Duodenal mucosa (tissue), 2 donors: ENCODE results near the gene DNAJC1.

Experiments used
- H3K27ac ChIP-seq: one replicate; pipeline ENCODE4 v1.7.0; 2013; ENCODE audit warnings: low read depth, low read length
- H3K27me3 ChIP-seq, 2 donors: one replicate each; pipeline ENCODE4 v1.7.0; 2013; ENCODE audit warnings: low read length in 2 of 2, control low read depth in 1 of 2; ENCODE audit not compliant: insufficient read depth in 2 of 2, control insufficient read depth in 1 of 2
- H3K36me3 ChIP-seq, 2 donors: one replicate each; pipeline ENCODE4 v1.7.0; 2013; ENCODE audit warnings: low read length in 2 of 2, control low read depth in 1 of 2; ENCODE audit not compliant: insufficient read depth in 2 of 2, control insufficient read depth in 1 of 2
- H3K4me1 ChIP-seq, 2 donors: one replicate each; pipeline ENCODE4 v1.7.0; 2013; ENCODE audit warnings: low read length in 2 of 2, control low read depth in 1 of 2; ENCODE audit not compliant: insufficient read depth in 2 of 2, control insufficient read depth in 1 of 2
- H3K4me3 ChIP-seq, 2 donors: one replicate each; pipeline ENCODE4 v1.7.0; 2013; ENCODE audit warnings: low read length in 2 of 2, low read depth in 1 of 2
- H3K9ac ChIP-seq, 2 donors: one replicate each; pipeline ENCODE4 v1.7.0; 2013; ENCODE audit warnings: low read length in 2 of 2, low read depth in 1 of 2
- H3K9me3 ChIP-seq, 2 donors: one replicate each; pipeline ENCODE4 v1.7.0; 2013; ENCODE audit warnings: low read length in 2 of 2, control low read depth in 1 of 2; ENCODE audit not compliant: control insufficient read depth in 1 of 2

Gene DNAJC1

GRCh38 chr10:21943633-21944265 lies 59.8 kb downstream of the DNAJC1 start:
- Histone ChIP-seq H3K4me3 (no peak overlapping the region), H3K9me3 (no peaks in the 10 kb centered on the region), H3K27me3 (no peaks in the 10 kb centered on the region), H3K4me1 (peaks cover 0 to 5% of the 10 kb centered on the region in 2 donors), H3K27ac (no peak overlapping the region), H3K9ac (no peak overlapping the region), H3K36me3 (no peaks in the 10 kb centered on the region)

GRCh38 chr10:21935439-21936023 lies 68.0 kb downstream of the DNAJC1 start:
- no peaks in the 10 kb centered on the region for H3K36me3 ChIP-seq
- no peak overlapping the region for H3K4me3 ChIP-seq
- H3K27me3 ChIP-seq: no peaks in the 10 kb centered on the region
- no peak overlapping the region for H3K9ac ChIP-seq
- peaks cover 0 to 3% of the 10 kb centered on the region in 2 donors for H3K4me1 ChIP-seq
- no peak overlapping the region for H3K27ac ChIP-seq
- peaks cover 3 to 12% of the 10 kb centered on the region in 2 donors for H3K9me3 ChIP-seq

GRCh38 chr10:21934307-21934706 lies 69.2 kb downstream of the DNAJC1 start:
- H3K36me3 ChIP-seq: no peaks in the 10 kb centered on the region
- H3K4me1 ChIP-seq: no peaks in the 10 kb centered on the region
- H3K4me3 ChIP-seq: no peak overlapping the region
- H3K27ac ChIP-seq: no peak overlapping the region
- H3K27me3 ChIP-seq: no peaks in the 10 kb centered on the region
- H3K9me3 ChIP-seq: peaks cover 3 to 12% of the 10 kb centered on the region in 2 donors
- H3K9ac ChIP-seq: no peak overlapping the region

- Histone ChIP-seq H3K9ac (no peak overlapping the region), H3K9me3 (no peaks in the 10 kb centered on the region), H3K4me3 (no peak overlapping the region), H3K36me3 (peaks cover 0 to 3% of the 10 kb centered on the region in 2 donors), H3K27me3 (no peaks in the 10 kb centered on the region), H3K27ac (no peak overlapping the region), H3K4me1 (no peaks in the 10 kb centered on the region)
Measured at GRCh38 chr10:21929070-21929469, 74.5 kb downstream of the DNAJC1 start.

- H3K9ac ChIP-seq: no peak overlapping the region
- peaks cover 0 to 3% of the 10 kb centered on the region in 2 donors for H3K36me3 ChIP-seq
- H3K9me3 ChIP-seq: no peaks in the 10 kb centered on the region
- H3K27ac ChIP-seq: no peak overlapping the region
- H3K4me1 ChIP-seq: no peaks in the 10 kb centered on the region
- H3K27me3 ChIP-seq: no peaks in the 10 kb centered on the region
- H3K4me3 ChIP-seq: no peak overlapping the region
Measured at GRCh38 chr10:21927631-21928353, 75.7 kb downstream of the DNAJC1 start.

- Histone ChIP-seq H3K4me1 (no peaks in the 10 kb centered on the region), H3K36me3 (peaks cover 0 to 3% of the 10 kb centered on the region in 2 donors), H3K27ac (no peak overlapping the region), H3K4me3 (no peak overlapping the region), H3K9me3 (no peaks in the 10 kb centered on the region), H3K9ac (no peak overlapping the region), H3K27me3 (no peaks in the 10 kb centered on the region)
Measured at GRCh38 chr10:21926949-21927348, 76.6 kb downstream of the DNAJC1 start.

- H3K36me3 ChIP-seq: peaks cover 0 to 3% of the 10 kb centered on the region in 2 donors
- no peak overlapping the region for H3K4me3 ChIP-seq
- H3K27ac ChIP-seq: no peak overlapping the region
- no peaks in the 10 kb centered on the region for H3K27me3 ChIP-seq
- H3K4me1 ChIP-seq: no peaks in the 10 kb centered on the region
- no peaks in the 10 kb centered on the region for H3K9me3 ChIP-seq
- no peak overlapping the region for H3K9ac ChIP-seq
Measured at GRCh38 chr10:21926358-21926925, 77.1 kb downstream of the DNAJC1 start.

- H3K27ac ChIP-seq: no peak overlapping the region
- H3K9me3 ChIP-seq: no peaks in the 10 kb centered on the region
- H3K36me3 ChIP-seq: peaks cover 3 to 4% of the 10 kb centered on the region in 2 donors
- no peaks in the 10 kb centered on the region for H3K27me3 ChIP-seq
- no peak overlapping the region for H3K9ac ChIP-seq
- no peak overlapping the region for H3K4me3 ChIP-seq
- H3K4me1 ChIP-seq: no peaks in the 10 kb centered on the region
Measured at GRCh38 chr10:21925851-21926250, 77.7 kb downstream of the DNAJC1 start.

- Histone ChIP-seq H3K27me3 (no peaks in the 10 kb centered on the region), H3K27ac (no peak overlapping the region), H3K9me3 (no peaks in the 10 kb centered on the region), H3K36me3 (peaks cover 3 to 8% of the 10 kb centered on the region in 2 donors), H3K4me1 (no peaks in the 10 kb centered on the region), H3K4me3 (no peak overlapping the region), H3K9ac (no peak overlapping the region)
Measured at GRCh38 chr10:21924511-21924910, 79.0 kb downstream of the DNAJC1 start.

- Histone ChIP-seq H3K36me3 (peaks cover 3 to 8% of the 10 kb centered on the region in 2 donors), H3K27ac (no peak overlapping the region), H3K4me3 (no peak overlapping the region), H3K9ac (no peak overlapping the region), H3K4me1 (no peaks in the 10 kb centered on the region), H3K27me3 (no peaks in the 10 kb centered on the region), H3K9me3 (no peaks in the 10 kb centered on the region)
Measured at GRCh38 chr10:21920633-21921032, 82.9 kb downstream of the DNAJC1 start.
